ENCODE data around the gene AEN. TPM values are rescaled to one million over a fixed set of nuclear protein-coding genes. Genes with fewer than 3 reads are reported as not detected.
"Not testable (repeated sequence)": the region's sequence is repeated elsewhere in the genome, so short reads cannot be mapped to it uniquely, and the experiment has no call there.

The AEN gene
- total RNA-seq, 1 donor from 2014 or later = 48.4 TPM

- TF ChIP-seq CTCF (IDR thresholded peaks at IDR 0.05; ENCODE audit: insufficient read depth, low read length, severe bottlenecking) = no peak
- FAIRE-seq = no peak
- no peaks in the 10 kb centered on the region for H3K27me3 ChIP-seq (ENCODE audit: control insufficient read depth, insufficient read depth, low read length)
- DNase-seq (ENCODE audit: low read depth) = no peak
- H3K36me3 ChIP-seq (ENCODE audit: control insufficient read depth, insufficient read depth, low read length) = no peaks in the 10 kb centered on the region
- no peak overlapping the region for H3K4me3 ChIP-seq (ENCODE audit: low read depth, low read length)
Observed at GRCh38 chr15:88641959-88642452, 20.9 kb downstream of the AEN start.

- not testable (repeated sequence) for H3K27me3 ChIP-seq (ENCODE audit: control insufficient read depth, insufficient read depth, low read length); H3K4me3 ChIP-seq (ENCODE audit: low read depth, low read length); H3K36me3 ChIP-seq (ENCODE audit: control insufficient read depth, insufficient read depth, low read length); DNase-seq (ENCODE audit: low read depth); FAIRE-seq
Observed at GRCh38 chr15:88642514-88642913, 21.4 kb downstream of the AEN start.

GRCh38 chr15:88644741-88645140 is 23.6 kb downstream of the AEN start:
- DNase-seq (ENCODE audit: low read depth) (no peak), FAIRE-seq (no peak)
- no peaks in the 10 kb centered on the region for H3K27me3 ChIP-seq (ENCODE audit: control insufficient read depth, insufficient read depth, low read length)
- no peak overlapping the region for H3K4me3 ChIP-seq (ENCODE audit: low read depth, low read length)
- H3K36me3 ChIP-seq (ENCODE audit: control insufficient read depth, insufficient read depth, low read length) = no peaks in the 10 kb centered on the region
- TF ChIP-seq CTCF (IDR thresholded peaks at IDR 0.05; ENCODE audit: insufficient read depth, low read length, severe bottlenecking) = no peak

- no peak for FAIRE-seq
- H3K27me3 ChIP-seq (ENCODE audit: control insufficient read depth, insufficient read depth, low read length) = no peaks in the 10 kb centered on the region
- no peak for TF ChIP-seq CTCF (IDR thresholded peaks at IDR 0.05; ENCODE audit: insufficient read depth, low read length, severe bottlenecking)
- no peak for DNase-seq (ENCODE audit: low read depth)
- H3K4me3 ChIP-seq (ENCODE audit: low read depth, low read length) = no peak overlapping the region
- H3K36me3 ChIP-seq (ENCODE audit: control insufficient read depth, insufficient read depth, low read length) = no peaks in the 10 kb centered on the region
Observed at GRCh38 chr15:88645171-88646087, 24.3 kb downstream of the AEN start.

GRCh38 chr15:88646088-88646405 is 24.9 kb downstream of the AEN start:
- no peaks in the 10 kb centered on the region for H3K27me3 ChIP-seq (ENCODE audit: control insufficient read depth, insufficient read depth, low read length)
- H3K4me3 ChIP-seq (ENCODE audit: low read depth, low read length) = no peak overlapping the region
- H3K36me3 ChIP-seq (ENCODE audit: control insufficient read depth, insufficient read depth, low read length) = no peaks in the 10 kb centered on the region
- TF ChIP-seq CTCF (IDR thresholded peaks at IDR 0.05; ENCODE audit: insufficient read depth, low read length, severe bottlenecking) = no peak
- peak; percentile 7 for FAIRE-seq
- DNase-seq (ENCODE audit: low read depth) = no peak

- TF ChIP-seq CTCF (IDR thresholded peaks at IDR 0.05; ENCODE audit: insufficient read depth, low read length, severe bottlenecking) = no peak
- DNase-seq (ENCODE audit: low read depth) (no peak), FAIRE-seq (no peak)
- no peak overlapping the region for H3K4me3 ChIP-seq (ENCODE audit: low read depth, low read length)
- no peaks in the 10 kb centered on the region for H3K27me3 ChIP-seq (ENCODE audit: control insufficient read depth, insufficient read depth, low read length)
- no peaks in the 10 kb centered on the region for H3K36me3 ChIP-seq (ENCODE audit: control insufficient read depth, insufficient read depth, low read length)
Observed at GRCh38 chr15:88646951-88647350, 25.8 kb downstream of the AEN start.
